PFSK-1 (cell line): Measurements from ENCODE around the gene SYNE2.

ENCODE experiments used
- FOXP2 ChIP-seq: optimal IDR thresholded peaks from 2 replicates; pipeline ENCODE3; 2011; ENCODE audit warnings: borderline replicate concordance, control low read depth, inconsistent platforms; ENCODE audit not compliant: insufficient read depth; ENCODE audit errors: extremely low read length, extremely low read depth
- POLR2AphosphoS5 ChIP-seq: IDR thresholded peaks from 2 replicates; pipeline ENCODE4 v1.6.1; 2012; ENCODE audit warnings: low read depth, mild to moderate bottlenecking, control low read depth, low read length, moderate library complexity
- REST ChIP-seq, 2 experiments: IDR thresholded peaks; 2 replicates each; pipeline versions ENCODE4 v1.6.1 to v1.8.0; 2011 to 2012; ENCODE audit warnings: low read depth in 2 of 2, low read length in 2 of 2, control low read depth in 1 of 2, inconsistent platforms in 1 of 2, mild to moderate bottlenecking in 1 of 2, moderate library complexity in 1 of 2; ENCODE audit not compliant: insufficient read depth in 1 of 2
- SIN3A ChIP-seq: IDR thresholded peaks from 2 replicates; pipeline ENCODE4 v1.6.1; 2012; ENCODE audit warnings: mild to moderate bottlenecking, low read length, moderate library complexity, borderline replicate concordance; ENCODE audit not compliant: insufficient read depth
- TAF1 ChIP-seq: IDR thresholded peaks from 2 replicates; pipeline ENCODE4 v1.6.1; 2012; ENCODE audit warnings: low read length, control low read depth, borderline replicate concordance; ENCODE audit not compliant: insufficient read depth

Gene SYNE2

GRCh38 chr14:64035143-64035542 lies 182.3 kb downstream of the SYNE2 start:
- TF ChIP-seq SIN3A, result no peak
- TF ChIP-seq FOXP2, result no peak
- no peak for TF ChIP-seq POLR2AphosphoS5
- no peak for TF ChIP-seq TAF1
- no peak for TF ChIP-seq REST (IDR thresholded peaks at IDR 0.05; ENCODE audit: insufficient read depth in 1 of 2, low read depth in 2 of 2, low read length in 2 of 2)

- TF ChIP-seq SIN3A (no peak), REST (IDR thresholded peaks at IDR 0.05; ENCODE audit: insufficient read depth in 1 of 2, low read depth in 2 of 2, low read length in 2 of 2) (no peak), POLR2AphosphoS5 (no peak)
Measured at GRCh38 chr14:64038841-64039542, 186.2 kb downstream of the SYNE2 start.

DNA sequence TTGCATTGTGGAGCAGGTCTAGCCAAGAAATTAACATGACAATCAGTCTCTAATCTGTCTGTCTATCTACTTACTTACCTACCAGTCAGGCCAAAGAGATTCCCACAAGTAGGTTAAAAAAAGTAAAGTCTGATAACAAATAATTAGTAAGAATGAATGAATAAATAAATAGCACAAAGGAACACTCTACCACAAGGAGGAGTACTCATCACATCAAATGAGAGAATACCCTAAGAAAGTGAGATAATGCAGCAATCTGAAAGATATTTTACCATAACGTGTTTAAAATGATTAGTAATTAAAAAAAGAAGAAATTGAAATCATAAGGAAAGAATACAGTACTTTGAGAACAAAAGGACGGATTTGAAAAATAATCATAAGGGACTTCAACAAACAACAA lies 187.2 kb downstream of the SYNE2 start:
- TF ChIP-seq TAF1 (no peak), REST (IDR thresholded peaks at IDR 0.05; ENCODE audit: insufficient read depth in 1 of 2, low read depth in 2 of 2, low read length in 2 of 2) (no peak), POLR2AphosphoS5 (no peak), FOXP2 (no peak)

GRCh38 chr14:64045091-64045490 lies 192.3 kb downstream of the SYNE2 start:
- TF ChIP-seq FOXP2 (no peak), SIN3A (no peak)

DNA sequence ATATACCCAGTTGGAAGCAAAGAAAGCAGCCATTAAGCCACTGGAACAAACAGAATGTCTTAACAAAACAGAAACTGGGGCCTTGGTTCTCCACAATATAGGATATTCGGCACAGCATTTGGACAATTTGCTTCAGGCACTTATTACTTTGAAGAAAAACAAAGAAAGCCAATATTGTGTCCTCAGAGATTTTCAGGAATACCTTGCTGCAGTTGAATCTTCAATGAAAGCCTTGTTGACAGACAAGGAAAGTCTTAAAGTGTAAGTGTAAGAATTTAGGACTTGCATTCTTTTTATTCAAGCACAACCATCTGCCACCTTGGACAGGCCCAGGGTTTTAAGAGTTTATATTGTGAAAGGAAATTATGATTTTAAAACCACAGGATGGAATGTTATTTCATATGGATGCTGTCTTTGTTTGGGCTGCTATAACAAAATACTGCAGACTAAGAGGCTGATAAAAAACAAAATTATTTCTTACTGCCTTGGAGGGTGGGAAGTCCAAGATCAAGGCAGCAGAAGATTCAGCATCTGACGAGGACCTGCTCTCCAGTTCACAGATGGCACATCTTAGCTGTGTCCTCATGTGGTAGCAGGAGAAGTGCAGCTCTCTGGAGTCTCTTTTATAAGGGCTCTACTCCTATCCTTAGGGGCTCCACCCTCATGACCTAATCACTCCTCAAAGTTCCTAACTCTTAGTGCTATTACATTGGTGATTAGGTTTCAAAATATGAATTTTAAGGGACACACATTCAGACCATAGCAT lies 197.0 kb downstream of the SYNE2 start:
- TF ChIP-seq TAF1 (no peak), FOXP2 (no peak), POLR2AphosphoS5 (no peak), SIN3A (no peak), REST (IDR thresholded peaks at IDR 0.05; ENCODE audit: insufficient read depth in 1 of 2, low read depth in 2 of 2, low read length in 2 of 2) (no peak)
